RWPE2 (cell line): ENCODE results near the gene OR2V1.
"Not testable (repeated sequence)": the region's sequence is repeated elsewhere in the genome, so short reads cannot be mapped to it uniquely, and the experiment has no call there.

Experiments used
- ATAC-seq: fragments of 200-7000 bp; cut with Tn5 transposase; 3 replicates; pipeline ENCODE4 v1.9.1; 2021; ENCODE audit warnings: low read depth
- DNase-seq: peaks from one replicate; pipeline ENCODE4 v3.0.0-alpha.2; 2020; ENCODE audit warnings: low spot score
- H3K27ac ChIP-seq: fragments of 450-650 bp; 2 replicates; pipeline ENCODE4 v1.5.1; 2017; ENCODE audit warnings: mild to moderate bottlenecking; ENCODE audit not compliant: poor library complexity, severe bottlenecking
- H3K27me3 ChIP-seq: fragments of 250-450 bp; sonication (Bioruptor Pico); 2 replicates; pipeline ENCODE4 v1.5.1; 2021; ENCODE audit warnings: mild to moderate bottlenecking, moderate library complexity; ENCODE audit not compliant: insufficient read depth, poor library complexity, severe bottlenecking
- H3K36me3 ChIP-seq: fragments of 250-450 bp; sonication (Bioruptor Pico); 2 replicates; pipeline ENCODE4 v1.5.1; 2020; ENCODE audit warnings: low read depth, mild to moderate bottlenecking, moderate library complexity
- H3K4me1 ChIP-seq: fragments of 250-450 bp; sonication (Bioruptor Pico); 2 replicates; pipeline ENCODE4 v1.5.1; 2021; ENCODE audit warnings: mild to moderate bottlenecking, moderate library complexity; ENCODE audit not compliant: insufficient read depth, poor library complexity, severe bottlenecking
- H3K4me3 ChIP-seq: fragments of 250-450 bp; sonication (Bioruptor Pico); 2 replicates; pipeline ENCODE4 v1.5.1; 2021; ENCODE audit warnings: mild to moderate bottlenecking, moderate library complexity; ENCODE audit not compliant: severe bottlenecking
- H3K9me3 ChIP-seq: fragments of 250-450 bp; sonication (Bioruptor Pico); 2 replicates; pipeline ENCODE4 v1.5.1; 2021; ENCODE audit warnings: mild to moderate bottlenecking, moderate library complexity; ENCODE audit not compliant: severe bottlenecking
- TF ChIP-seq, protein P1 (sequence below): fragments of 450-650 bp; IDR thresholded peaks from one replicate; pipeline ENCODE4 v1.5.1; 2017; ENCODE audit warnings: mild to moderate bottlenecking, moderate library complexity; ENCODE audit not compliant: poor library complexity, severe bottlenecking

The OR2V1 gene

DNA sequence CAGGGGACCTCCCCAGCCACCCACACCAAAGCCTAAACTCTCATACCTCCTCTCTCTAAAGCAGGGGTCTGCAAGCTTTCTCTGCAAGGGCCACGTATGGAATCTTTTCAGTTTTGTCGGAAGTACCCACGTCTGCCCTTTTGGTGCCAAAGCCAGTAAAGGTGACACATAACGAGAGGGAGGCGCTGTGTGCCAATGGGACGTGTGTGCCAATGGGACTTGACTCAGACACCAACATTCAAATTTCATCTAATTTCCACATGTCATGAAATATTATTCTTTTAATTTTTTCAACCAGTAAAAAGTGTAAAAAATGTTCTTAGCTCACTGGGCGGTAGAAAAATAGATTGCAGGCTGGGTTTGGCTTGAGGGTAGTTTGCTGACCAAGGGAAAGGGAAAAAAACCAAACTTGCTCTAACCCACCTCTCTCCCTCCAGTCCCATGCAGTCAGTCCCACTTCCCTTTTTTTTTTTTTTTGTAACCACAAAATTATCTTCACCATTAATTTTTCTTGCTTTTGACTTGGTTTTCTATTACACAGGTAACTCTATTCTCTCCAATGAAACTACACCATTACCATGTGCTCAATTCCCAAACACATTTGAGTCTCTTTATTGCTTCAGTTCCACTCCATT lies 25.5 kb downstream of the OR2V1 start:
- DNase-seq (no peak), ATAC-seq (no peak)
- H3K4me3 ChIP-seq, result no peak overlapping the region

DNA sequence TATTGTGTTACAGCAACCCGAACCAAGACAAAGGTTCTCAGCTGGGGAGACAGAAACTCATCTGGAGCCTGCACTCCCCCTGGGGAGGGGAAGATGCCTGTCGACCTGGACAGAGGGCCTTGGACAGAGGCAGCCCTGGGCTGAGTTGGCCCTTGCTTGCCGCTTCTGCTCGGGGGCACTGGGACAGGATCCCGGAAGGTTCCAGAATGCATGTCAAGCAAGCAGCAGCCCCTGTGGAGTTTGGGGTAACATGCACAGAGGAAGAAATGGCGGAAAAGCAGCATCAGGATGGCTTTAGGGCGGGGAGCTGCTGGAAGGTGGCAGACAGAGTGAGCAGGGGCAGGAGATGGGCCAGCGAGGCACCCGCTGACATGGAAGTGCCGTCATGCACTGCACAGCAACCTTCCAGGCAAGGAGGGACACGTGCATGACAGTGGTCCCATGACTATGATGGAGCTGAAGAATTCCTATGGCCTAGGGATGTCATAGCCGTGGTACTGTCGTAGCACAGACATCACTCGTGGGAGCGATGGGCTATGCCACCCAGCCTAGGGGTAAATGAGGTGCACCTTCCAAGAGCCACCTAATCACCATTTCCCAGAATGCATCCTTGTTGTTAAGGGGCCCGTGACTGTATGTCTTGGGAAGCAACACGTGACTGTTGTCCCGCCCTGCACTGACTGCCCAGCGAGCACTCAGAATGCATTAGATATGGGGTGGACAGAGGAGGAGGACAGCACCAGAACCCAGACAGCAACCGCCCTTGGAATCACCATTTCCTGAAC lies 26.2 kb downstream of the OR2V1 start:
- H3K4me3 ChIP-seq, H3K4me1 ChIP-seq, ATAC-seq, H3K9me3 ChIP-seq, H3K27ac ChIP-seq, H3K27me3 ChIP-seq, H3K36me3 ChIP-seq: not testable (repeated sequence)
- peak; percentile 27 for DNase-seq

More for the DNA sequence above, 25.5 kb downstream of the OR2V1 start:
- H3K36me3 ChIP-seq, result no peaks in the 10 kb centered on the region
- no peak overlapping the region for H3K27ac ChIP-seq
- peaks cover 3% of the 10 kb centered on the region for H3K27me3 ChIP-seq
- no peaks in the 10 kb centered on the region for H3K4me1 ChIP-seq
- TF ChIP-seq, protein P1, sequence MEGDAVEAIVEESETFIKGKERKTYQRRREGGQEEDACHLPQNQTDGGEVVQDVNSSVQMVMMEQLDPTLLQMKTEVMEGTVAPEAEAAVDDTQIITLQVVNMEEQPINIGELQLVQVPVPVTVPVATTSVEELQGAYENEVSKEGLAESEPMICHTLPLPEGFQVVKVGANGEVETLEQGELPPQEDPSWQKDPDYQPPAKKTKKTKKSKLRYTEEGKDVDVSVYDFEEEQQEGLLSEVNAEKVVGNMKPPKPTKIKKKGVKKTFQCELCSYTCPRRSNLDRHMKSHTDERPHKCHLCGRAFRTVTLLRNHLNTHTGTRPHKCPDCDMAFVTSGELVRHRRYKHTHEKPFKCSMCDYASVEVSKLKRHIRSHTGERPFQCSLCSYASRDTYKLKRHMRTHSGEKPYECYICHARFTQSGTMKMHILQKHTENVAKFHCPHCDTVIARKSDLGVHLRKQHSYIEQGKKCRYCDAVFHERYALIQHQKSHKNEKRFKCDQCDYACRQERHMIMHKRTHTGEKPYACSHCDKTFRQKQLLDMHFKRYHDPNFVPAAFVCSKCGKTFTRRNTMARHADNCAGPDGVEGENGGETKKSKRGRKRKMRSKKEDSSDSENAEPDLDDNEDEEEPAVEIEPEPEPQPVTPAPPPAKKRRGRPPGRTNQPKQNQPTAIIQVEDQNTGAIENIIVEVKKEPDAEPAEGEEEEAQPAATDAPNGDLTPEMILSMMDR, result no peak
- no peaks in the 10 kb centered on the region for H3K9me3 ChIP-seq

DNA sequence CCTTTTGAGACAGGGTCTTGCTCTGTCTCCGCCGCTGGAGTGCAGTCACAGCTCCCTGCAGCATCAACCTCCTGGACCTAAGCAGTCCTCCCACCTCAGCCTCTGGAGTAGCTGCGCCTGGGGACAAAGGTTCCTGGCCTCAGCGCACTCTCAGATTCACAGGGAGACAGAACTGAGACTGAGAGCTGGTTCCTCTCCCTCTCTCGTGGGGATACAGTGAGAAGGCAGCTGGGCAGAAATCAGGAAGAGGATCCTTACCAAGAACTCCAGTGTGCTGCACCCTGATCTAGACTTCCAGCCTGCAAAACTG lies 26.8 kb downstream of the OR2V1 start:
- H3K27me3 ChIP-seq, H3K4me3 ChIP-seq: not testable (repeated sequence)
- peak; percentile 38 for DNase-seq

DNA sequence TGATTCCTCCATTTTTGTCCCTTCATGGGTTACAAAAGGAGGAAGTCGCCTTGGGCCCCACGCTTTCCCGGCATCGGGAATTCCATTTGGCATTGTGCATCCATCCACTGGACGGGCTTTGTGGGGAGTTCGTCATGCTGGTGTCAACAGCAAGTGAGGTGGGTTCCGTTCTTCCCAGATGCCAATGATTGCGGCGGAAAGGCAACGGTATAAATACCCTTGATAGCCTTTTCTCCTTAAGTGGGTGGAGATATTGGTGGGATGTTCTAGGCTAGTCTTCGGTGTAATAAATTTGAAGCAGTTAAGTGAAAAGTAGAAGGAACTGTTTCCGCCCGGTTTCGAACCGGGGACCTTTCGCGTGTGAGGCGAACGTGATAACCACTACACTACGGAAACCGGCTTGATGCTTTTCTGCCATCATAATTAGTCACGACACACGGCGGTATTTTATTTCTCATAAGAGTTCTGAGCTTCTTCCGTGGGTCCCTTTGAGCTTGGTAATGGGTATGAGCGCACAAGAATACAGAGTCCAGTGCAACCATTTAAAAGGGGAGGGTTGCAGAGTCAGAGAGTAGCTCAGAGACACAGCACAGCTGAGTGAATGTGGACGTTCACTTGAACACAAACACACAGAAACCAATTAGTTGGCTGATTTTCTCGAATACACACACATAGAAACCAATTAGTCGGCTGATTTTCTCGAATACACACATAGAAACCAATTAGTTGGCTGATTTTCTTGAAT lies 28.9 kb downstream of the OR2V1 start:
- DNase-seq, H3K4me3 ChIP-seq, H3K27me3 ChIP-seq, H3K36me3 ChIP-seq, H3K4me1 ChIP-seq, H3K27ac ChIP-seq, H3K9me3 ChIP-seq: not testable (repeated sequence)
- peak; percentile 41 for ATAC-seq

More for the DNA sequence above, 26.8 kb downstream of the OR2V1 start:
- not testable (repeated sequence) for H3K27ac ChIP-seq, H3K36me3 ChIP-seq, H3K4me1 ChIP-seq, ATAC-seq, H3K9me3 ChIP-seq

DNA sequence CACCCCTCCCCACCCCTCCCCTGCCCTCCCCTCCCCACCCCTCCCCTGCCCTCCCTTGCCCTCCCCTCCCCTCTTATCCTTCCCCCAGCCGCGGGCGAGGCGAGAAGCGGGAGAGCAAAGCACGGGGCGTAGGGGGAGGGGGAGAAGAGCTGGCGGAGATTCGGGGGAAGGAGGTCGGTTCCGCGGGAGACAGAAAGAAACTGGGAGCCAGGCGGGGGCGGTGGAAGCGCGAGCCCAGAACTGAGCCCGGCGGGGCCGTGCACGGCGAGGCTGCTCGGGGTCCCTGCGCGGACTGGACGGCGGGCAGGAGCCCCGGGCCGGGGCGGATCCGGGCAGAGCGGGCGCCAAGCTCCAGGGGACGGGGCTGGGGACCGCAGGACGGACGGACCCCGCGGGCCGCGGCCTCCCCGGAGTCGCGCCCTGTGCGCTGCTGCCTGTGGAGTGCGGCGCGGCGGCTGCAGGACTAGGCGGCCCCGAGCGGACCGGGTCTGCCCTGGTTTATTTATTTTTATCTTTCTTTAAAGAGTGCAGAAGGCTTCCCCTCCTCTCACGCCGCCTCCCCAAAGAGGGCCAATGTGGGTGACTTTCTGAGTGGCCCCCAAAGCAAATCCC lies 29.8 kb downstream of the OR2V1 start:
- DNase-seq (peak; percentile 61), ATAC-seq (peak; percentile 18)
- not testable (repeated sequence) for H3K9me3 ChIP-seq, H3K4me1 ChIP-seq, H3K27me3 ChIP-seq, H3K36me3 ChIP-seq, H3K4me3 ChIP-seq, H3K27ac ChIP-seq

DNA sequence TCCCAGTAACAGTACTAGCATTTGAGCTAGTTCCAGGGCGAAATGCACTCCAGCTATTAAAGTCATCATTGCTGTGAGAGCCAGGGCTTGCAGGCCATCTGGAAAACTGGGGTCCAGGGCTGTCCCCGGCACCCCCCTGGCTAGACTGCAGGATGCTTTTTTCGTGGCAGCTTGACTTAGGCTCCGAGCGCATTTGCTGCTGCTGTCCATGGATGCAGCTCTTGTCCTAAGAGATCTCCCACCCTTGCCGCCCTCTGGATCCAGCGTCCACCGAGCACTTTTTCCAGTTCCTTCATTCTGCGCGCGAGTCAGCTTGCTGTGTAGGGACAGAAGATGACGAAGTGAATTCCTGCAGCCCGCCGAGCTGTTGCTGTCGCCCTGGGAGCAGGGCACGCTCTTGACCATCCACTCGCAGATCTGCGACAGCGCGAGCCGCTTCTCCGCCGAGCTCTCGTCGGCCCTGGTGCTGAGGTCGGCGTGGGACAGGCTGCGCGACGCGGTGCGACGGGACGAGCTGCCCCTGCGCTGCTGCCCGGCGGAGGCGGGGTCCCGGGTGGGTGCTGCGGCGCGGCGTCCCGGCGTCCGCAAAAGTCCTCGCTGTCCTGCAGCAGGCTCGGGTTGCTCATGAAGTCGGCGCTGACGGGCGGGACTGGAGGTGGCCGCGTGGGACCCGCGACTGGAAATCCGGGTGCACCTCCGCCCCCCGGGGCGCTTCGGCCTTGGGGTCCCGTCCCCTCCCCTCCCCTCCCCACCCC lies 30.7 kb downstream of the OR2V1 start:
- TF ChIP-seq, protein P1, result no peak
- Histone ChIP-seq H3K27me3 (peaks cover 3% of the 10 kb centered on the region), H3K36me3 (no peaks in the 10 kb centered on the region), H3K27ac (no peak overlapping the region), H3K9me3 (no peaks in the 10 kb centered on the region), H3K4me1 (no peaks in the 10 kb centered on the region), H3K4me3 (peak overlapping the region; percentile 15)
- DNase-seq (no peak), ATAC-seq (no peak)
